ENCODE measurements around the gene SLC25A34. TPM values are rescaled to one million over a fixed set of nuclear protein-coding genes. Genes with fewer than 3 reads are reported as not detected.

The SLC25A34 gene
- total RNA-seq, 2 experiments from 2014 or later = 1.4 to 2.2 TPM

- Histone ChIP-seq H3K4me3 (ENCODE audit: low read depth, low read length, poor library complexity, severe bottlenecking) (no peak overlapping the region), H2AFZ (ENCODE audit: low read length) (no peak overlapping the region), H3K9me2 (ENCODE audit: insufficient read depth, low read length) (no peaks in the 10 kb centered on the region), H3K36me3 (ENCODE audit: insufficient read depth, low read length) (0 out of 2 replicates have a peak, but pooled peaks cover 3% of the 10 kb centered on the region), H3K4me1 (ENCODE audit: insufficient read depth, low read length, poor library complexity, severe bottlenecking) (no peaks in the 10 kb centered on the region), H4K20me1 (ENCODE audit: insufficient read depth, low read length) (no peaks in the 10 kb centered on the region), H3K27ac (ENCODE audit: low read depth, low read length, poor library complexity, severe bottlenecking) (no peak overlapping the region), H3K9me3 (ENCODE audit: low read length) (no peaks in the 10 kb centered on the region), H3K4me2 (ENCODE audit: low read length) (no peak overlapping the region), H3K79me2 (ENCODE audit: insufficient read depth, low read depth, low read length) (no peaks in the 10 kb centered on the region)
- DNase-seq (ENCODE audit: low spot score) = no peak
- TF ChIP-seq, protein P1, sequence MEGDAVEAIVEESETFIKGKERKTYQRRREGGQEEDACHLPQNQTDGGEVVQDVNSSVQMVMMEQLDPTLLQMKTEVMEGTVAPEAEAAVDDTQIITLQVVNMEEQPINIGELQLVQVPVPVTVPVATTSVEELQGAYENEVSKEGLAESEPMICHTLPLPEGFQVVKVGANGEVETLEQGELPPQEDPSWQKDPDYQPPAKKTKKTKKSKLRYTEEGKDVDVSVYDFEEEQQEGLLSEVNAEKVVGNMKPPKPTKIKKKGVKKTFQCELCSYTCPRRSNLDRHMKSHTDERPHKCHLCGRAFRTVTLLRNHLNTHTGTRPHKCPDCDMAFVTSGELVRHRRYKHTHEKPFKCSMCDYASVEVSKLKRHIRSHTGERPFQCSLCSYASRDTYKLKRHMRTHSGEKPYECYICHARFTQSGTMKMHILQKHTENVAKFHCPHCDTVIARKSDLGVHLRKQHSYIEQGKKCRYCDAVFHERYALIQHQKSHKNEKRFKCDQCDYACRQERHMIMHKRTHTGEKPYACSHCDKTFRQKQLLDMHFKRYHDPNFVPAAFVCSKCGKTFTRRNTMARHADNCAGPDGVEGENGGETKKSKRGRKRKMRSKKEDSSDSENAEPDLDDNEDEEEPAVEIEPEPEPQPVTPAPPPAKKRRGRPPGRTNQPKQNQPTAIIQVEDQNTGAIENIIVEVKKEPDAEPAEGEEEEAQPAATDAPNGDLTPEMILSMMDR (conservative IDR thresholded peaks at IDR 0.05; ENCODE audit: low read length) = no peak
- no peak for TF ChIP-seq EZH2phosphoT487 (IDR thresholded peaks at IDR 0.05; ENCODE audit: borderline replicate concordance, low read depth, low read length)
- ChIA-PET POLR2A (interaction anchor here (0.6 kb wide), 2 partner anchors 36 to 142 kb away, joined by 3 read pairs; no protein-coding TSS in a partner anchor), CTCF (ENCODE audit: unreplicated experiment) (no interaction called here)
- intact Hi-C loops (cut with micrococcal nuclease; ENCODE audit: unreplicated experiment) = no loop called here
- no TSS peak for BruUV-seq (replicated peaks)
Observed at GRCh38 chr1:15735304-15736037, 587 bp upstream of the SLC25A34 start.

GRCh38 chr1:15736892-15737261, 819 bp downstream of the SLC25A34 start:
- ChIA-PET CTCF (ENCODE audit: unreplicated experiment) (no interaction called here), POLR2A (interaction anchor here (0.5 kb wide), 1 partner anchor 115 kb away, joined by 3 read pairs; no protein-coding TSS in a partner anchor)
- TF ChIP-seq, protein P1 (conservative IDR thresholded peaks at IDR 0.05; ENCODE audit: low read length) = no peak
- TF ChIP-seq EZH2phosphoT487 (IDR thresholded peaks at IDR 0.05; ENCODE audit: borderline replicate concordance, low read depth, low read length) = no peak
- Histone ChIP-seq H3K9me3 (ENCODE audit: low read length) (no peaks in the 10 kb centered on the region), H4K20me1 (ENCODE audit: insufficient read depth, low read length) (no peaks in the 10 kb centered on the region), H2AFZ (ENCODE audit: low read length) (no peak overlapping the region), H3K4me1 (ENCODE audit: insufficient read depth, low read length, poor library complexity, severe bottlenecking) (no peaks in the 10 kb centered on the region), H3K9me2 (ENCODE audit: insufficient read depth, low read length) (no peaks in the 10 kb centered on the region), H3K4me2 (ENCODE audit: low read length) (no peak overlapping the region), H3K36me3 (ENCODE audit: insufficient read depth, low read length) (0 out of 2 replicates have a peak, but pooled peaks cover 1% of the 10 kb centered on the region), H3K27ac (ENCODE audit: low read depth, low read length, poor library complexity, severe bottlenecking) (no peak overlapping the region), H3K79me2 (ENCODE audit: insufficient read depth, low read depth, low read length) (no peaks in the 10 kb centered on the region), H3K4me3 (ENCODE audit: low read depth, low read length, poor library complexity, severe bottlenecking) (no peak overlapping the region)
- DNase-seq (ENCODE audit: low spot score) = no peak
- intact Hi-C loops (cut with micrococcal nuclease; ENCODE audit: unreplicated experiment) = no loop called here
- no TSS peak for BruUV-seq (replicated peaks)
